ENCODE results near the gene ADCY3.

Gene ADCY3

DNA sequence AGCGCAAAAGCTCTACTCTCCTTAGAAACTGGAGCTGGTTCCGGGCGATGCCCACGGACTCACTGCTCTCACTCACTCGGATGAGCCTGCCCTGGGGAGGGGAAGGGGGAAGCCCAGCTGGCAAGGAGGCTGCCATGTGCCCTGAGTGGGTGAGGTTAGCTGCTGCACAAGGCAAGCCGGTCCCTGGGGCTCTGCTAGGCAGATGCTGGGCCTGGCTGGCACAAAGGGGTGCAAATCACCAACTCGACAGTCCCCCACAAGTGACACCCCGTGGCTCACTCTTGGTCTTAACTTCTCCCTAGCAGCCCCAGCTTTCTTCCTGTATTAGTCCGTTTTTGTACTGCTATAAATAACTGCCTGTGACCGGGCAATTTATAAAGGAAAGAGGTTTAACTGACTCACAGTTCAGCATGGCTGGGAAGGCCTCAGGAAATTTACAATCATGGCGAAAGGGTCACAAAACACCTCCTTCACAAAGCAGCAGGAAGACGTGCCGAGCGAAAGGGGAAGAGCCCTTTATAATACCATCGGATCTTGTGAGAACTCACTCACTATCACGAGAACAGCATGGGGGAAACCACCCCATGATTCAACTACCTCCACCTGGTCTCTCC, 33.2 kb downstream of the ADCY3 start:
- H3K9me3 ChIP-seq (ENCODE audit: insufficient read depth, low read depth, low read length): no peaks in the 10 kb centered on the region
- TF ChIP-seq EZH2phosphoT487 (IDR thresholded peaks at IDR 0.05; ENCODE audit: borderline replicate concordance): no peak
- TF ChIP-seq, protein P1, sequence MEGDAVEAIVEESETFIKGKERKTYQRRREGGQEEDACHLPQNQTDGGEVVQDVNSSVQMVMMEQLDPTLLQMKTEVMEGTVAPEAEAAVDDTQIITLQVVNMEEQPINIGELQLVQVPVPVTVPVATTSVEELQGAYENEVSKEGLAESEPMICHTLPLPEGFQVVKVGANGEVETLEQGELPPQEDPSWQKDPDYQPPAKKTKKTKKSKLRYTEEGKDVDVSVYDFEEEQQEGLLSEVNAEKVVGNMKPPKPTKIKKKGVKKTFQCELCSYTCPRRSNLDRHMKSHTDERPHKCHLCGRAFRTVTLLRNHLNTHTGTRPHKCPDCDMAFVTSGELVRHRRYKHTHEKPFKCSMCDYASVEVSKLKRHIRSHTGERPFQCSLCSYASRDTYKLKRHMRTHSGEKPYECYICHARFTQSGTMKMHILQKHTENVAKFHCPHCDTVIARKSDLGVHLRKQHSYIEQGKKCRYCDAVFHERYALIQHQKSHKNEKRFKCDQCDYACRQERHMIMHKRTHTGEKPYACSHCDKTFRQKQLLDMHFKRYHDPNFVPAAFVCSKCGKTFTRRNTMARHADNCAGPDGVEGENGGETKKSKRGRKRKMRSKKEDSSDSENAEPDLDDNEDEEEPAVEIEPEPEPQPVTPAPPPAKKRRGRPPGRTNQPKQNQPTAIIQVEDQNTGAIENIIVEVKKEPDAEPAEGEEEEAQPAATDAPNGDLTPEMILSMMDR (conservative IDR thresholded peaks at IDR 0.05; ENCODE audit: low read length): no peak
- no peaks in the 10 kb centered on the region for H3K27me3 ChIP-seq (ENCODE audit: insufficient read depth, low read length, poor library complexity, severe bottlenecking)
- peak overlapping the region; percentile 19 for H3K4me2 ChIP-seq (ENCODE audit: low read depth, low read length, poor library complexity, severe bottlenecking)
- H3F3A ChIP-seq (ENCODE audit: low read depth): no peaks in the 10 kb centered on the region
- H3K36me3 ChIP-seq (ENCODE audit: insufficient read depth, low read length): peaks cover 11% of the 10 kb centered on the region; the same call in 1 of the 2 replicates
- H3K9me2 ChIP-seq (replicated peaks; ENCODE audit: low read depth, low read length): no peaks in the 10 kb centered on the region
- no peaks in the 10 kb centered on the region for H4K20me1 ChIP-seq (ENCODE audit: insufficient read depth, low read length, poor library complexity, severe bottlenecking)
- no peak overlapping the region for H2AFZ ChIP-seq (ENCODE audit: low read length)
- H3K4me3 ChIP-seq (ENCODE audit: low read length, poor library complexity, severe bottlenecking): no peak overlapping the region
- H3K4me1 ChIP-seq (ENCODE audit: insufficient read depth, low read length, poor library complexity, severe bottlenecking): peaks cover 23% of the 10 kb centered on the region
- peaks cover 16% of the 10 kb centered on the region for H3K79me2 ChIP-seq (ENCODE audit: insufficient read depth, low read length)
- no peak overlapping the region for H3K9ac ChIP-seq (ENCODE audit: low read depth, low read length, poor library complexity, severe bottlenecking)

DNA sequence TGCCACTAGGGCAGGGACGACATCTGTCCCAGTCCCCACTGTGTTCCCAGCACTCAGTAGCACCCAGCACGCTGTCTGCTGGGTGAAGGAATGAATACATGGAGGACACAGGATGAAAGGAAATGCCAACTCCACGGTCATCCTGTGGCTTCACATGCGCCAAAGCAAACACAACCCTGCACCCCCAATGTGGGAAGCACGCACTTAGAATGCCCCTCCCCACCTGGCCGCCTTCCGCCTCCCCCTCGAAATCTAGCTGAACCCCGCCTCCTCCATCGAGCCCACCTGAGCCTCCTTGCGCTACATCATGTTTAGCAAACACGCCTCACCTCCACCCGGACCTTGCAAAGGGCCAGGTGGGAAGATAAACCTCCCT, 33.9 kb downstream of the ADCY3 start:
- no peak overlapping the region for H3K4me3 ChIP-seq (ENCODE audit: low read length, poor library complexity, severe bottlenecking)
- no peaks in the 10 kb centered on the region for H3F3A ChIP-seq (ENCODE audit: low read depth)
- peaks cover 18% of the 10 kb centered on the region for H3K79me2 ChIP-seq (ENCODE audit: insufficient read depth, low read length)
- no peak for TF ChIP-seq EZH2phosphoT487 (IDR thresholded peaks at IDR 0.05; ENCODE audit: borderline replicate concordance)
- H3K9me2 ChIP-seq (replicated peaks; ENCODE audit: low read depth, low read length): no peaks in the 10 kb centered on the region
- no peaks in the 10 kb centered on the region for H3K27me3 ChIP-seq (ENCODE audit: insufficient read depth, low read length, poor library complexity, severe bottlenecking)
- H3K4me1 ChIP-seq (ENCODE audit: insufficient read depth, low read length, poor library complexity, severe bottlenecking): peaks cover 29% of the 10 kb centered on the region
- H3K4me2 ChIP-seq (ENCODE audit: low read depth, low read length, poor library complexity, severe bottlenecking): no peak overlapping the region
- peaks cover 4% of the 10 kb centered on the region for H4K20me1 ChIP-seq (ENCODE audit: insufficient read depth, low read length, poor library complexity, severe bottlenecking)
- no peaks in the 10 kb centered on the region for H3K9me3 ChIP-seq (ENCODE audit: insufficient read depth, low read depth, low read length)
- H3K9ac ChIP-seq (ENCODE audit: low read depth, low read length, poor library complexity, severe bottlenecking): no peak overlapping the region
- peaks cover 11% of the 10 kb centered on the region; the same call in 1 of the 2 replicates for H3K36me3 ChIP-seq (ENCODE audit: insufficient read depth, low read length)
- H2AFZ ChIP-seq (ENCODE audit: low read length): no peak overlapping the region

DNA sequence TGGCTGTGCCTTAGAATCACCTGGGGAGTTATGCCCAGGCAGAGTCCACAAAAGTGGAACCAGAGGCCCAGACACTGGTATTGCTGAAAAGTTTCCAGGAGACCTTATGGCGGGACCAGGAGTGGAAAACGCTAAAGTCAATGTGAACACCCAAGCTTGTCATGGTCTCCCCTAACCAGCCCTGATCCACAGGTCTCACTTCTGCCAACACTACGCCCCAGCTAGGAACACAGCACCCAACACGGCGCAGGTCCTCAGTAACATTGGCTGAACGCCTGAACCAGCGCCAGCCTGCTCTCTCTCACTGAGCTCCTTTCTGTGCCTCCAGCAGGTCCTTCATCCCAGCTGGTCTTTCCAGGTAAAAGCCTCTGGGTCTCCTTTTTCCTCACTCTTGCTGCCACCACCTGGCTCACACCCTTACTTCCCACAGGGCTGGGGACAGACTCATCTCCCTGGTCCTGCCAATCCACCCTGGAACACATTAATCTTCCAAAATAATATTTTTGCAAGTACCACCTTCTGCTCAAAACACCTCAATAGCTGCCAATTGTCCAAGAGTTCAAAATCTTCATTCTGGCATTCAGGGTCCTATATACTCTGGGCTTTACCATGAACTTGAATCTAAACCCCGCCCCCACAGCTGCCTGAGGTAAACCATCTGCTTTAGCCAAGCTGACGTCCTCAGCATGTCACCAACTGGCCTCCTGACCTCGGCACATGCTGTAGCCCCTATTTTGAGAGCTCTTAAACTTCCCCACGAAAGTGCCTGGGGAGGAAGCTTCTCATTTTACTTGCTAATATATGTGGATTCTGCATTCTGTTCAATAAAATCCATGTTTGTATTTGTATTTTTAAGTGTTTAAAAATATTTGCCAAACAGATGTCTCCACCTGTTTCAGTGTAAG, 34.6 kb downstream of the ADCY3 start:
- Histone ChIP-seq H3K9me2 (replicated peaks; ENCODE audit: low read depth, low read length) (no peaks in the 10 kb centered on the region), H3F3A (ENCODE audit: low read depth) (no peaks in the 10 kb centered on the region), H3K27me3 (ENCODE audit: insufficient read depth, low read length, poor library complexity, severe bottlenecking) (no peaks in the 10 kb centered on the region), H3K36me3 (ENCODE audit: insufficient read depth, low read length) (peaks cover 10% of the 10 kb centered on the region; the same call in 1 of the 2 replicates), H3K9ac (ENCODE audit: low read depth, low read length, poor library complexity, severe bottlenecking) (no peak overlapping the region), H3K4me1 (ENCODE audit: insufficient read depth, low read length, poor library complexity, severe bottlenecking) (peaks cover 32% of the 10 kb centered on the region), H4K20me1 (ENCODE audit: insufficient read depth, low read length, poor library complexity, severe bottlenecking) (peaks cover 5% of the 10 kb centered on the region), H3K9me3 (ENCODE audit: insufficient read depth, low read depth, low read length) (no peaks in the 10 kb centered on the region), H3K79me2 (ENCODE audit: insufficient read depth, low read length) (peaks cover 22% of the 10 kb centered on the region), H2AFZ (ENCODE audit: low read length) (no peak overlapping the region), H3K4me3 (ENCODE audit: low read length, poor library complexity, severe bottlenecking) (no peak overlapping the region), H3K4me2 (ENCODE audit: low read depth, low read length, poor library complexity, severe bottlenecking) (no peak overlapping the region)
- TF ChIP-seq, protein P1 (conservative IDR thresholded peaks at IDR 0.05; ENCODE audit: low read length): no peak
- TF ChIP-seq EZH2phosphoT487 (IDR thresholded peaks at IDR 0.05; ENCODE audit: borderline replicate concordance): no peak

All from Loucy (cell line).